PC-3 (cell line): ENCODE data around the gene AEBP2. TPM values are rescaled to one million over a fixed set of nuclear protein-coding genes. Genes with fewer than 3 reads are reported as not detected.

Experiments used
- ATAC-seq: fragments of 200-7000 bp; cut with Tn5 transposase; 2 replicates; pipeline ENCODE4 v1.9.1; 2020; ENCODE audit warnings: mild to moderate bottlenecking, moderate library complexity
- BruUV-seq: library from RNA; stranded (reverse); fragments of 400-500 nt; replicated peaks from 2 replicates; lab custom pipeline; 2021; lab: Mats Ljungman, UMichigan
- CTCF ChIA-PET: fragments of 300-600 bp; sonication (Branson Sonifier 250); formaldehyde crosslinking; loops from one replicate; lab custom pipeline; 2022; ENCODE audit warnings: antibody characterized with exemption; lab: Charles Lee
- POLR2A ChIA-PET: fragments of 300-600 bp; sonication (Branson Sonifier 250); formaldehyde crosslinking; loops from one replicate; lab custom pipeline; 2022; ENCODE audit warnings: antibody characterized with exemption; ENCODE audit not compliant: unreplicated experiment; lab: Charles Lee
- DNase-seq: peaks from one replicate; pipeline ENCODE4 v3.0.0-alpha.2; 2015
- H2AFZ ChIP-seq: fragments of 300-600 bp; sonication (generic); 2 replicates; pipeline ENCODE4 v1.6.0; 2016; ENCODE audit warnings: antibody characterized with exemption, low read length
- H3F3A ChIP-seq: fragments of 300-600 bp; sonication (generic); one replicate; pipeline ENCODE4 v1.6.0; 2017; ENCODE audit warnings: antibody characterized with exemption, low read length, control low read depth, mild to moderate bottlenecking; ENCODE audit not compliant: unreplicated experiment
- H3K27ac ChIP-seq: fragments of 300-600 bp; sonication (generic); 2 replicates; pipeline ENCODE4 v1.5.1; 2016; ENCODE audit warnings: mild to moderate bottlenecking, low read length
- H3K27me3 ChIP-seq: fragments of 300-600 bp; sonication (generic); 2 replicates; pipeline ENCODE4 v1.6.1; 2016; ENCODE audit warnings: low read length, mixed read lengths
- H3K36me3 ChIP-seq: fragments of 300-600 bp; sonication (generic); 2 replicates; pipeline ENCODE4 v1.6.1; 2016; ENCODE audit warnings: low read depth, mixed run types, low read length, mixed read lengths
- H3K4me1 ChIP-seq: fragments of 300-600 bp; sonication (generic); 2 replicates; pipeline ENCODE4 v1.5.1; 2016; ENCODE audit warnings: low read length; ENCODE audit not compliant: insufficient read depth
- H3K4me2 ChIP-seq: fragments of 300-600 bp; sonication (generic); 2 replicates; pipeline ENCODE4 v1.6.0; 2016; ENCODE audit warnings: low read length
- H3K4me3 ChIP-seq: fragments of 300-600 bp; sonication (generic); 2 replicates; pipeline ENCODE4 v1.5.1; 2016; ENCODE audit warnings: mild to moderate bottlenecking, low read length, mixed read lengths
- H3K79me2 ChIP-seq: fragments of 300-600 bp; sonication (generic); 2 replicates; pipeline ENCODE4 v1.6.1; 2017; ENCODE audit warnings: low read length, mixed read lengths
- H3K9ac ChIP-seq: fragments of 300-600 bp; sonication (generic); 2 replicates; pipeline ENCODE4 v1.6.0; 2016; ENCODE audit warnings: mild to moderate bottlenecking, low read length
- H3K9me2 ChIP-seq: fragments of 300-600 bp; sonication (generic); replicated peaks from 2 replicates; pipeline ENCODE4 v1.6.1; 2016; ENCODE audit warnings: mixed run types, low read length, mixed read lengths
- H3K9me3 ChIP-seq: fragments of 300-600 bp; sonication (generic); 2 replicates; pipeline ENCODE4 v1.6.1; 2016; ENCODE audit warnings: low read length, mixed read lengths
- H4K20me1 ChIP-seq: fragments of 300-600 bp; sonication (generic); 2 replicates; pipeline ENCODE4 v1.6.1; 2016; ENCODE audit warnings: low read length, mixed read lengths
- CTCF ChIP-seq: fragments of 300-600 bp; sonication (generic); conservative IDR thresholded peaks from 2 replicates; pipeline ENCODE4 v1.5.1; 2017; ENCODE audit warnings: antibody characterized with exemption, low read depth, mild to moderate bottlenecking, low read length
- EZH2 ChIP-seq: fragments of 300-600 bp; sonication (generic); IDR thresholded peaks from one replicate; pipeline ENCODE4 v1.6.1; 2017; ENCODE audit warnings: antibody characterized with exemption, mild to moderate bottlenecking, low read length; ENCODE audit not compliant: unreplicated experiment
- EZH2phosphoT487 ChIP-seq: fragments of 300-600 bp; sonication (generic); IDR thresholded peaks from 2 replicates; pipeline ENCODE4 v1.6.1; 2018; ENCODE audit warnings: mild to moderate bottlenecking, antibody characterized with exemption, low read length, borderline replicate concordance
- intact Hi-C: fragments of 100-400 bp; cut with micrococcal nuclease; formaldehyde crosslinking; loops from 2 replicates; pipeline ENCODE4 v1.9.0; 2023
- total RNA-seq: library from RNA; depleted of rRNA; stranded (reverse); fragments of >200 nt; gene quantifications from 2 replicates; pipeline ENCODE4 v1.2.3, GENCODE V29; 2014

The AEBP2 gene
- total RNA-seq, 1 experiment from 2014 or later = 10.2 TPM

GRCh38 chr12:19477071-19477470, 37.8 kb downstream of the AEBP2 start:
- H3K4me2 ChIP-seq = no peak overlapping the region
- DNase-seq (no peak), ATAC-seq (no peak)
- no peak overlapping the region for H3K27ac ChIP-seq
- POLR2A ChIA-PET = no interaction called here
- BruUV-seq = no TSS peak
- H3K79me2 ChIP-seq = peaks cover 32% of the 10 kb centered on the region
- no peaks in the 10 kb centered on the region for H3K9me3 ChIP-seq
- no peaks in the 10 kb centered on the region for H3K9me2 ChIP-seq
- H3K36me3 ChIP-seq = peaks cover 2% of the 10 kb centered on the region
- CTCF ChIA-PET = no interaction called here
- H3K27me3 ChIP-seq = no peaks in the 10 kb centered on the region
- TF ChIP-seq EZH2phosphoT487 (no peak), EZH2 (no peak), CTCF (no peak)
- H3F3A ChIP-seq = no peaks in the 10 kb centered on the region
- intact Hi-C loops = no loop called here
- H3K9ac ChIP-seq = no peak overlapping the region
- H4K20me1 ChIP-seq = no peaks in the 10 kb centered on the region
- H3K4me3 ChIP-seq = no peak overlapping the region
- no peaks in the 10 kb centered on the region for H3K4me1 ChIP-seq
- H2AFZ ChIP-seq = no peak overlapping the region

GRCh38 chr12:19480459-19480858, 41.2 kb downstream of the AEBP2 start:
- H3K4me1 ChIP-seq = no peaks in the 10 kb centered on the region
- H3K27me3 ChIP-seq = no peaks in the 10 kb centered on the region
- no peaks in the 10 kb centered on the region for H4K20me1 ChIP-seq
- H3K79me2 ChIP-seq = peaks cover 49% of the 10 kb centered on the region
- no peaks in the 10 kb centered on the region for H3F3A ChIP-seq
- no peak overlapping the region for H3K4me3 ChIP-seq
- no peaks in the 10 kb centered on the region for H3K9me2 ChIP-seq
- H3K4me2 ChIP-seq = no peak overlapping the region
- no peak for ATAC-seq
- no peak overlapping the region for H3K27ac ChIP-seq
- POLR2A ChIA-PET = no interaction called here
- no TSS peak for BruUV-seq
- no peak overlapping the region for H2AFZ ChIP-seq
- CTCF ChIA-PET = no interaction called here
- peaks cover 2% of the 10 kb centered on the region for H3K36me3 ChIP-seq
- no peak overlapping the region for H3K9ac ChIP-seq
- H3K9me3 ChIP-seq = no peaks in the 10 kb centered on the region
- no peak for DNase-seq
- no peak for TF ChIP-seq CTCF
- TF ChIP-seq EZH2phosphoT487 = no peak
- no peak for TF ChIP-seq EZH2
- intact Hi-C loops = no loop called here

GRCh38 chr12:19482036-19482435, 42.7 kb downstream of the AEBP2 start:
- TF ChIP-seq EZH2phosphoT487 = no peak
- no peak for TF ChIP-seq EZH2
- TF ChIP-seq CTCF = no peak
- ChIA-PET CTCF (no interaction called here), POLR2A (no interaction called here)
- Histone ChIP-seq H3K9me2 (no peaks in the 10 kb centered on the region), H3K27ac (no peak overlapping the region), H3K36me3 (peaks cover 2% of the 10 kb centered on the region), H2AFZ (no peak overlapping the region), H3K4me3 (no peak overlapping the region), H3K27me3 (no peaks in the 10 kb centered on the region), H3K9me3 (no peaks in the 10 kb centered on the region), H3K4me1 (no peaks in the 10 kb centered on the region), H3K79me2 (peaks cover 53% of the 10 kb centered on the region), H3K4me2 (no peak overlapping the region), H4K20me1 (no peaks in the 10 kb centered on the region), H3K9ac (no peak overlapping the region), H3F3A (no peaks in the 10 kb centered on the region)
- no TSS peak for BruUV-seq
- intact Hi-C loops = no loop called here
- ATAC-seq (no peak), DNase-seq (no peak)
